GM19240 (cell line): Measurements from ENCODE around the gene DIP2C.
"Not testable (repeated sequence)": the region's sequence is repeated elsewhere in the genome, so short reads cannot be mapped to it uniquely, and the experiment has no call there.

Experiments used
- DNase-seq: peaks from one replicate; pipeline ENCODE4 v3.0.0; 2011; ENCODE audit warnings: low spot score; ENCODE audit not compliant: insufficient read length

Gene DIP2C

GRCh38 chr10:661597-662222 is 27.8 kb downstream of the DIP2C start:
- no peak for DNase-seq

- DNase-seq: no peak
Observed at GRCh38 chr10:660970-661596, 28.4 kb downstream of the DIP2C start.

- DNase-seq: no peak
Observed at GRCh38 chr10:660413-660969, 29.0 kb downstream of the DIP2C start.

GRCh38 chr10:659688-660141 is 29.8 kb downstream of the DIP2C start:
- no peak for DNase-seq

- not testable (repeated sequence) for DNase-seq
Observed at GRCh38 chr10:657816-658350, 31.6 kb downstream of the DIP2C start.

- DNase-seq: no peak
Observed at GRCh38 chr10:656883-657282, 32.6 kb downstream of the DIP2C start.

GRCh38 chr10:655184-655583 is 34.3 kb downstream of the DIP2C start:
- no peak for DNase-seq

- no peak for DNase-seq
Observed at GRCh38 chr10:654647-654996, 34.8 kb downstream of the DIP2C start.

- DNase-seq: no peak
Observed at GRCh38 chr10:653991-654646, 35.3 kb downstream of the DIP2C start.

GRCh38 chr10:652832-653459 is 36.5 kb downstream of the DIP2C start:
- DNase-seq: not testable (repeated sequence)

GRCh38 chr10:652233-652632 is 37.2 kb downstream of the DIP2C start:
- DNase-seq: no peak

GRCh38 chr10:651692-652091 is 37.8 kb downstream of the DIP2C start:
- DNase-seq: no peak

GRCh38 chr10:650886-651615 is 38.4 kb downstream of the DIP2C start:
- no peak for DNase-seq

GRCh38 chr10:650441-650851 is 39.0 kb downstream of the DIP2C start:
- no peak for DNase-seq

GRCh38 chr10:649798-650440 is 39.5 kb downstream of the DIP2C start:
- DNase-seq: no peak

- no peak for DNase-seq
Observed at GRCh38 chr10:649445-649797, 40.0 kb downstream of the DIP2C start.

- DNase-seq: not testable (repeated sequence)
Observed at GRCh38 chr10:647019-647418, 42.4 kb downstream of the DIP2C start.

GRCh38 chr10:646118-646524 is 43.3 kb downstream of the DIP2C start:
- DNase-seq: no peak

- no peak for DNase-seq
Observed at GRCh38 chr10:644943-645334, 44.5 kb downstream of the DIP2C start.

- no peak for DNase-seq
Observed at GRCh38 chr10:644076-644942, 45.2 kb downstream of the DIP2C start.
